ENCODE data around the gene OPCML. TPM values are rescaled to one million over a fixed set of nuclear protein-coding genes. Genes with fewer than 3 reads are reported as not detected.

Gene OPCML
- total RNA-seq, 1 donor from 2014 or later, result 0.61 TPM

- H3K4me3 Mint-ChIP-seq (ENCODE audit: unreplicated experiment), result no peak overlapping the region
- no peaks in the 10 kb centered on the region for H3K4me1 Mint-ChIP-seq (ENCODE audit: low read depth, unreplicated experiment)
- no peak for TF ChIP-seq CTCF (IDR thresholded peaks at IDR 0.05; ENCODE audit: partially characterized antibody, unreplicated experiment)
- H3K9me3 Mint-ChIP-seq (ENCODE audit: unreplicated experiment), result no peaks in the 10 kb centered on the region
- no peaks in the 10 kb centered on the region for H3K27me3 Mint-ChIP-seq (ENCODE audit: unreplicated experiment)
- H3K27ac Mint-ChIP-seq (ENCODE audit: unreplicated experiment), result no peak overlapping the region
- no peak for DNase-seq
- no peaks in the 10 kb centered on the region for H3K36me3 Mint-ChIP-seq (ENCODE audit: unreplicated experiment)
These were observed 205.5 kb downstream of the OPCML start for GRCh38 chr11:133326849-133327248.

- H3K27me3 Mint-ChIP-seq (ENCODE audit: unreplicated experiment), result no peaks in the 10 kb centered on the region
- no peak overlapping the region for H3K27ac Mint-ChIP-seq (ENCODE audit: unreplicated experiment)
- H3K4me1 Mint-ChIP-seq (ENCODE audit: low read depth, unreplicated experiment), result no peaks in the 10 kb centered on the region
These were observed 206.0 kb downstream of the OPCML start for GRCh38 chr11:133326332-133326731.

GRCh38 chr11:133325711-133326110 lies 206.6 kb downstream of the OPCML start:
- no peak for DNase-seq
- no peak overlapping the region for H3K4me3 Mint-ChIP-seq (ENCODE audit: unreplicated experiment)
- no peaks in the 10 kb centered on the region for H3K9me3 Mint-ChIP-seq (ENCODE audit: unreplicated experiment)
- no peaks in the 10 kb centered on the region for H3K36me3 Mint-ChIP-seq (ENCODE audit: unreplicated experiment)
- no peak for TF ChIP-seq CTCF (IDR thresholded peaks at IDR 0.05; ENCODE audit: partially characterized antibody, unreplicated experiment)
- no peaks in the 10 kb centered on the region for H3K4me1 Mint-ChIP-seq (ENCODE audit: low read depth, unreplicated experiment)
- no peaks in the 10 kb centered on the region for H3K27me3 Mint-ChIP-seq (ENCODE audit: unreplicated experiment)
- no peak overlapping the region for H3K27ac Mint-ChIP-seq (ENCODE audit: unreplicated experiment)

More at GRCh38 chr11:133326332-133326731, 206.0 kb downstream of the OPCML start:
- H3K36me3 Mint-ChIP-seq (ENCODE audit: unreplicated experiment), result no peaks in the 10 kb centered on the region
- DNase-seq, result no peak
- no peak for TF ChIP-seq CTCF (IDR thresholded peaks at IDR 0.05; ENCODE audit: partially characterized antibody, unreplicated experiment)
- H3K9me3 Mint-ChIP-seq (ENCODE audit: unreplicated experiment), result no peaks in the 10 kb centered on the region
- no peak overlapping the region for H3K4me3 Mint-ChIP-seq (ENCODE audit: unreplicated experiment)

GRCh38 chr11:133323354-133323753 lies 208.9 kb downstream of the OPCML start:
- Mint-ChIP-seq H3K4me3 (ENCODE audit: unreplicated experiment) (no peak overlapping the region), H3K4me1 (ENCODE audit: low read depth, unreplicated experiment) (no peaks in the 10 kb centered on the region), H3K9me3 (ENCODE audit: unreplicated experiment) (no peaks in the 10 kb centered on the region), H3K27me3 (ENCODE audit: unreplicated experiment) (no peaks in the 10 kb centered on the region), H3K36me3 (ENCODE audit: unreplicated experiment) (no peaks in the 10 kb centered on the region), H3K27ac (ENCODE audit: unreplicated experiment) (no peak overlapping the region)
- no peak for TF ChIP-seq CTCF (IDR thresholded peaks at IDR 0.05; ENCODE audit: partially characterized antibody, unreplicated experiment)
- no peak for DNase-seq

GRCh38 chr11:133318221-133318620 lies 214.1 kb downstream of the OPCML start:
- Mint-ChIP-seq H3K9me3 (ENCODE audit: unreplicated experiment) (no peaks in the 10 kb centered on the region), H3K4me1 (ENCODE audit: low read depth, unreplicated experiment) (no peaks in the 10 kb centered on the region), H3K27me3 (ENCODE audit: unreplicated experiment) (no peaks in the 10 kb centered on the region), H3K27ac (ENCODE audit: unreplicated experiment) (no peak overlapping the region), H3K4me3 (ENCODE audit: unreplicated experiment) (no peak overlapping the region), H3K36me3 (ENCODE audit: unreplicated experiment) (no peaks in the 10 kb centered on the region)
- no peak for TF ChIP-seq CTCF (IDR thresholded peaks at IDR 0.05; ENCODE audit: partially characterized antibody, unreplicated experiment)
- DNase-seq, result no peak
